ENCODE data around the gene TRAPPC14. TPM values are rescaled to one million over a fixed set of nuclear protein-coding genes. Genes with fewer than 3 reads are reported as not detected.

The TRAPPC14 gene
- total and polyA plus RNA-seq, 9 of the 15 experiments (the other 6 are each of a cell fraction or from before 2014, with no cell fraction given) = 0.42 to 45.9 (median 18.2) TPM

DNA sequence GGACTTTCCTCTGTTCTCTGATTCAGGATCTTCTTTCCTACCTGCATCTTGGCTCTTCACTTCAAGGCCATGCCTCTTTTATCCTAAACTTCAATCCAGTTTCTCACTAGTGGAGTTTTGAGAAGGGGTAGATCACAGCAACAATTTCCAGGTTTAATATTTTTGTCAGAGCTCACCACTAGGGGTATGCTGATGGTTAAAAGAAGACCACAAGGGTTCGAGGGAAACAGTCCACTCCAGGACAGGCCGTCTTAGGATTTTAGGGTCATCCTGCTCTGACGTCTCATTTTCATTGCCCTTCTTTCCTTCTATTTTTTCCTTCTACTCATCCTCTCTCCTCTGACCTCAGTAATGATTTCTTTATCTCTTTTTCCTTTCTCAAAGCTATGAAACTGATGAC, 30.5 kb upstream of the TRAPPC14 start:
- Histone ChIP-seq H2AFZ (ENCODE audit: low read depth, low read length) (peak overlapping the region; percentile 75), H4K20me1 (replicated peaks; ENCODE audit: control insufficient read depth, insufficient read depth, low read length) (no peaks in the 10 kb centered on the region)
- in situ Hi-C loops (cut with MboI) = no loop called here

More for the DNA sequence above, 30.5 kb upstream of the TRAPPC14 start:
- no peak overlapping the region for H3K4me3 ChIP-seq
- ChIA-PET CTCF (ENCODE audit: low intra/inter-chr PET ratio) (no interaction called here), POLR2A (interaction anchor here (1.0 to 1.6 kb wide), 4 partner anchors 13 to 64 kb away, joined by 3 to 15 read pairs (median 6); no protein-coding TSS in a partner anchor)
- FAIRE-seq = no peak
- no peak overlapping the region for H3K4me2 ChIP-seq (ENCODE audit: insufficient read depth, low read length)
- no peaks in the 10 kb centered on the region for H3K36me3 ChIP-seq (ENCODE audit: control insufficient read depth, insufficient read depth, low read length)
- H3K27me3 ChIP-seq (ENCODE audit: control insufficient read depth in 2 of 2, insufficient read depth in 2 of 2, low read length in 2 of 2) = no peaks in the 10 kb centered on the region
- DNase-seq (ENCODE audit: extremely low read depth in 1 of 4, low spot score in 3 of 4) = peak in 3 of 4 experiments; percentile 21 to 36 (median 23)
- peak; percentile 76 for ATAC-seq
- H3K9ac ChIP-seq (ENCODE audit: insufficient read depth in 1 of 2, low read depth in 2 of 2, low read length in 2 of 2) = no peak overlapping the region
- WGBS (ENCODE audit: insufficient coverage, low coverage, missing lambda C conversion rate) = 10% methylated on average over 3 of the region's 3 CpGs
- H3K4me1 ChIP-seq (replicated peaks in 1 of 2; ENCODE audit: control insufficient read depth in 2 of 2, insufficient read depth in 2 of 2, low read length in 2 of 2) = peaks cover 0 to 11% of the 10 kb centered on the region in 2 experiments; a peak in 3 of 5 replicates
- intact Hi-C loops (cut with micrococcal nuclease) = loop anchor here (2.0 kb wide), 1 partner anchor 56 kb away; no protein-coding TSS in a partner anchor
- TF ChIP-seq RBM14 (IDR thresholded peaks at IDR 0.05; ENCODE audit: borderline replicate concordance, insufficient read depth, low read depth, low read length) (no peak), ZNF253 (CRISPR knock-in tag; conservative IDR thresholded peaks at IDR 0.05) (no peak), MCM7 (IDR thresholded peaks at IDR 0.05) (no peak), XRCC4 (IDR thresholded peaks at IDR 0.05; ENCODE audit: extremely low read depth, insufficient read depth, insufficient read length) (no peak), NFIX (CRISPR knock-in tag; IDR thresholded peaks at IDR 0.05; ENCODE audit: low read depth) (no peak), CHD2 (IDR thresholded peaks at IDR 0.05; ENCODE audit: low read depth, low read length) (no peak)
- TF ChIP-seq, protein P1, sequence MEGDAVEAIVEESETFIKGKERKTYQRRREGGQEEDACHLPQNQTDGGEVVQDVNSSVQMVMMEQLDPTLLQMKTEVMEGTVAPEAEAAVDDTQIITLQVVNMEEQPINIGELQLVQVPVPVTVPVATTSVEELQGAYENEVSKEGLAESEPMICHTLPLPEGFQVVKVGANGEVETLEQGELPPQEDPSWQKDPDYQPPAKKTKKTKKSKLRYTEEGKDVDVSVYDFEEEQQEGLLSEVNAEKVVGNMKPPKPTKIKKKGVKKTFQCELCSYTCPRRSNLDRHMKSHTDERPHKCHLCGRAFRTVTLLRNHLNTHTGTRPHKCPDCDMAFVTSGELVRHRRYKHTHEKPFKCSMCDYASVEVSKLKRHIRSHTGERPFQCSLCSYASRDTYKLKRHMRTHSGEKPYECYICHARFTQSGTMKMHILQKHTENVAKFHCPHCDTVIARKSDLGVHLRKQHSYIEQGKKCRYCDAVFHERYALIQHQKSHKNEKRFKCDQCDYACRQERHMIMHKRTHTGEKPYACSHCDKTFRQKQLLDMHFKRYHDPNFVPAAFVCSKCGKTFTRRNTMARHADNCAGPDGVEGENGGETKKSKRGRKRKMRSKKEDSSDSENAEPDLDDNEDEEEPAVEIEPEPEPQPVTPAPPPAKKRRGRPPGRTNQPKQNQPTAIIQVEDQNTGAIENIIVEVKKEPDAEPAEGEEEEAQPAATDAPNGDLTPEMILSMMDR (IDR thresholded peaks at IDR 0.05 in 2 of 3, conservative IDR thresholded peaks at IDR 0.05 in 1 of 3; ENCODE audit: insufficient read depth in 2 of 3, low read depth in 1 of 3, low read length in 3 of 3) = peak; percentile 43 to 49 (median 48); a peak in 4 of 6 replicates
- TF ChIP-seq, protein P2, sequence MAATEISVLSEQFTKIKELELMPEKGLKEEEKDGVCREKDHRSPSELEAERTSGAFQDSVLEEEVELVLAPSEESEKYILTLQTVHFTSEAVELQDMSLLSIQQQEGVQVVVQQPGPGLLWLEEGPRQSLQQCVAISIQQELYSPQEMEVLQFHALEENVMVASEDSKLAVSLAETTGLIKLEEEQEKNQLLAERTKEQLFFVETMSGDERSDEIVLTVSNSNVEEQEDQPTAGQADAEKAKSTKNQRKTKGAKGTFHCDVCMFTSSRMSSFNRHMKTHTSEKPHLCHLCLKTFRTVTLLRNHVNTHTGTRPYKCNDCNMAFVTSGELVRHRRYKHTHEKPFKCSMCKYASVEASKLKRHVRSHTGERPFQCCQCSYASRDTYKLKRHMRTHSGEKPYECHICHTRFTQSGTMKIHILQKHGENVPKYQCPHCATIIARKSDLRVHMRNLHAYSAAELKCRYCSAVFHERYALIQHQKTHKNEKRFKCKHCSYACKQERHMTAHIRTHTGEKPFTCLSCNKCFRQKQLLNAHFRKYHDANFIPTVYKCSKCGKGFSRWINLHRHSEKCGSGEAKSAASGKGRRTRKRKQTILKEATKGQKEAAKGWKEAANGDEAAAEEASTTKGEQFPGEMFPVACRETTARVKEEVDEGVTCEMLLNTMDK (IDR thresholded peaks at IDR 0.05; ENCODE audit: borderline replicate concordance, insufficient read depth, low read depth, low read length, poor library complexity, severe bottlenecking) = no peak
- no peak overlapping the region for H3K27ac ChIP-seq (ENCODE audit: extremely low read depth, low read depth, low read length)
- H3K9me1 ChIP-seq (ENCODE audit: control insufficient read depth, insufficient read depth, low read length) = no peaks in the 10 kb centered on the region
- BruUV-seq (replicated peaks) = no TSS peak
- H3K79me2 ChIP-seq (ENCODE audit: control insufficient read depth, insufficient read depth, low read length) = no peaks in the 10 kb centered on the region
- H3K9me3 ChIP-seq (replicated peaks; ENCODE audit: control insufficient read depth, insufficient read depth, low read depth, low read length) = no peaks in the 10 kb centered on the region
